Spleen (tissue), 11 donors: ENCODE measurements around the gene DBH. TPM values are rescaled to one million over a fixed set of nuclear protein-coding genes. Genes with fewer than 3 reads are reported as not detected.

Experiments
- DNase-seq: peaks from one replicate; pipeline ENCODE4 v3.0.0-alpha.2; 2020
- H3K27ac ChIP-seq, 8 donors: fragments of 200-600 bp; sonication (generic) in 7 of 8; 1 replicate in 4 of 8; 2 replicates in 4 of 8; pipeline versions ENCODE4 v1.5.0 to v1.8.0; 2016 to 2021; ENCODE audit warnings: inconsistent platforms in 4 of 8, mild to moderate bottlenecking in 4 of 8, moderate library complexity in 1 of 8
- H3K27me3 ChIP-seq, 7 donors: fragments of 200-600 bp; sonication (generic) in 6 of 7; replicated peaks in 1 of 7; 1 replicate in 4 of 7; 2 replicates in 3 of 7; pipeline versions ENCODE4 v1.5.0 to v1.8.0; 2016 to 2021; ENCODE audit warnings: inconsistent platforms in 3 of 7, mild to moderate bottlenecking in 1 of 7
- H3K36me3 ChIP-seq, 6 donors: fragments of 200-600 bp; sonication (generic) in 5 of 6; 1 replicate in 4 of 6; 2 replicates in 2 of 6; pipeline versions ENCODE4 v1.5.0 to v1.8.0; 2016 to 2021; ENCODE audit warnings: inconsistent platforms in 2 of 6
- H3K4me1 ChIP-seq, 6 donors: fragments of 200-600 bp; sonication (generic) in 5 of 6; 1 replicate in 3 of 6; 2 replicates in 3 of 6; pipeline versions ENCODE4 v1.5.0 to v1.8.0; 2016 to 2021; ENCODE audit warnings: inconsistent platforms in 3 of 6
- H3K4me3 ChIP-seq, 8 donors: fragments of 200-600 bp; sonication (generic) in 7 of 8; 1 replicate in 4 of 8; 2 replicates in 4 of 8; pipeline versions ENCODE4 v1.5.0 to v1.8.0; 2016 to 2021; ENCODE audit warnings: inconsistent platforms in 4 of 8, mild to moderate bottlenecking in 4 of 8, moderate library complexity in 2 of 8
- H3K9me3 ChIP-seq, 8 donors: fragments of 200-600 bp; sonication (generic) in 7 of 8; 1 replicate in 4 of 8; 2 replicates in 4 of 8; pipeline versions ENCODE4 v1.5.0 to v1.8.0; 2016 to 2021; ENCODE audit warnings: inconsistent platforms in 4 of 8
- CTCF ChIP-seq, 11 experiments: fragments of 200-600 bp in 7 of 11; fragments of 450-650 bp in 4 of 11; sonication (generic) in 4 of 11; IDR thresholded peaks in 8 of 11; conservative IDR thresholded peaks in 3 of 11; 1 replicate in 7 of 11; 2 replicates in 4 of 11; pipeline versions ENCODE4 v1.4.0 to v1.8.0; 2016 to 2021; ENCODE audit warnings: antibody characterized with exemption in 11 of 11, inconsistent platforms in 4 of 11, mild to moderate bottlenecking in 1 of 11
- POLR2A ChIP-seq, 3 donors: fragments of 450-650 bp; IDR thresholded peaks; one replicate each; pipeline ENCODE4 v1.5.1; 2017; ENCODE audit warnings: antibody characterized with exemption in 3 of 3, mild to moderate bottlenecking in 1 of 3
- POLR2AphosphoS5 ChIP-seq, 3 donors: sonication (generic); formaldehyde crosslinking; IDR thresholded peaks; one replicate each; pipeline ENCODE4 v1.5.1; 2017; ENCODE audit warnings: antibody characterized with exemption in 3 of 3
- WGBS, 5 donors: extraction: QIAGEN DNeasy Blood & Tissue Kit in 3 of 5; methylation state at CpG; one replicate each; pipeline versions ENCODE4 v1.1.5 to v1.1.7; 2013 to 2018; 5-methylcytosine and 5-hydroxymethylcytosine counted together
- intact Hi-C: fragments of 100-400 bp; cut with DNase I; formaldehyde crosslinking; loops from one replicate; pipeline ENCODE4 v1.15.0; 2023; ENCODE audit warnings: low total_unique reads
- polyA plus RNA-seq, 3 donors: library from polyadenylated mRNA; stranded (reverse); fragments of 200-250 nt; gene quantifications; one replicate each; pipeline ENCODE4 v1.2.1, GENCODE V29; 2013
- total RNA-seq, 7 donors: library from RNA; depleted of rRNA in 3 of 7; stranded (reverse); fragments of >200 nt in 3 of 7; fragmentation: NEBNext Ultra II Directional in 4 of 7; extraction: Animal tissue kit (Norgen Biotek cat#: 25700) in 4 of 7; gene quantifications; one replicate each; pipeline versions ENCODE4 v1.1.0 to v1.2.1, GENCODE V29; 2016 to 2021
- donor health status: healthy with polysubstance abuse.
- donor health status: DM: no; HTN: no; CAD: no; lungs with moderate emphysema.
- donor health status: DM: no; HTN: no; CAD: no.
- donor health status: Bipolar disorder and iron deficiency.
- donor health status: healthy.
- donor health status: DM: no; HTN: no; CAD: no.
- donor health status: DM: yes; HTN: yes; CAD: no.

The DBH gene
- total and polyA plus RNA-seq, 10 donors: 0.03 to 1.2 (median 0.32) TPM; not detected in 2

DNA sequence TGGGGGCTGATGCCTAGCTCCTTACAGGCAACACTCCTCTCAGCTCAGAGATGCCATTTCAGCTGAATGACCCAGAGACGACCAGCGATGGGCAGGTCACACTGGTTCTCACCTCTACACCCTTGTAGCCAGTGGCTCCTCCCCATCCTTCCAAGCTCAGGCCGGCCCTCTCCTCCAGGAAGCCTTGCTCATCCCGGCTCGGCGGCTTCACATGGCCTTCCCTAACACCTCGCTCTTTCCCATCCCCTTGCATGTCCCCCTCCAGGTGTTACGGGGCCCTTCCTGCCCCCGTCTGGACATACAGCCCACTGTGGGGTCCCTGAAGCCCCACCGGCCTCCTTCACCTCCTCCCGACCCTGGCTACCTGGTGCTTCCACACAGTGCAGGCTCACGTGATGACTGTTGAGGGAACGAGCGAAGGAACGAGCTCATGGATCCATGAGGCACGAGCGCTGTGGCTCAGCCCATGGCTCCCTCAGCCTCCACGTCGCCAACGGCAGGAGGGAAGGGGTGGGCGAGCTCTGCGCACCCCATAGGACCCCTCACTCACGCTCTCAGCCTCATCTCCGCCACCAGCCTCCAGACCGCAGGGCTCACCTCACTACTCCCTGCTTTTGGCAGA is 56.3 kb downstream of the DBH start:
- no peak overlapping the region for H3K27ac ChIP-seq
- intact Hi-C loops: no loop called here
- peaks cover 0 to 4% (median 0%) of the 10 kb centered on the region in 6 donors for H3K36me3 ChIP-seq
- peak; percentile 51 for DNase-seq
- H3K27me3 ChIP-seq: peaks cover 0 to 6% (median 0%) of the 10 kb centered on the region in 7 donors
- 86 to 93% (median 92%) methylated on average over 25 of the region's 25 CpGs for WGBS, 5 donors
- H3K4me1 ChIP-seq: no peaks in the 10 kb centered on the region
- TF ChIP-seq CTCF (IDR thresholded peaks at IDR 0.05 in 8 of 11, conservative IDR thresholded peaks at IDR 0.05 in 3 of 11): no peak
- no peak for TF ChIP-seq POLR2AphosphoS5 (IDR thresholded peaks at IDR 0.05)
- TF ChIP-seq POLR2A (IDR thresholded peaks at IDR 0.05): no peak
- no peaks in the 10 kb centered on the region for H3K9me3 ChIP-seq
- no peak overlapping the region for H3K4me3 ChIP-seq

DNA sequence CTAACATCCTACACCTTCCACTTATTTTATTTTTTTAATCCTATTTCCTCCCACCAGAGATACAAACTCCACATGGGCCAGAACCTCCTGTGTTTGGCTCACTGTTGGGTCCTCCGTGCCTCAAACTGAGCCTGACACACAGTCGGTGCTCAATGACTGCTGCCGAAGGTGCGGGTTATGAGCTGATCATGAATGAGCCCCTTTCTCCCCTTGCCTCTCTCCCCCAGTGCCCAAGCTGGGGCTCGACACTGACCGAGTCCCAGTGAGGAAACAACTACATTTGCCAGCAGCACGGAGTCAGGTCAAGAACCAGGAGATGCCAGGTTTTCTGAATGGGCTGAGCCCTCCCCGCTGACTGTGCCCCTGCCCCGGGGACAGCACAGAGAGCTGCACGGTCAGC is 57.0 kb downstream of the DBH start:
- TF ChIP-seq POLR2A (IDR thresholded peaks at IDR 0.05): no peak
- TF ChIP-seq POLR2AphosphoS5 (IDR thresholded peaks at IDR 0.05): no peak
- no peak for TF ChIP-seq CTCF (IDR thresholded peaks at IDR 0.05 in 8 of 11, conservative IDR thresholded peaks at IDR 0.05 in 3 of 11)
- 86 to 95% (median 92%) methylated on average over 9 to 10 of the region's 10 CpGs for WGBS, 5 donors

GRCh38 chr9:133693703-133694529 is 57.8 kb downstream of the DBH start:
- TF ChIP-seq CTCF (IDR thresholded peaks at IDR 0.05 in 8 of 11, conservative IDR thresholded peaks at IDR 0.05 in 3 of 11): no peak
- no peak for TF ChIP-seq POLR2AphosphoS5 (IDR thresholded peaks at IDR 0.05)
- no peak for TF ChIP-seq POLR2A (IDR thresholded peaks at IDR 0.05)
- Histone ChIP-seq H3K36me3 (peaks cover 0 to 4% (median 0%) of the 10 kb centered on the region in 6 donors), H3K4me1 (no peaks in the 10 kb centered on the region), H3K27me3 (peaks cover 0 to 6% (median 0%) of the 10 kb centered on the region in 7 donors), H3K4me3 (no peak overlapping the region), H3K9me3 (no peaks in the 10 kb centered on the region), H3K27ac (no peak overlapping the region)
- DNase-seq: no peak
- intact Hi-C loops: no loop called here
- 87 to 92% (median 91%) methylated on average over 17 to 32 of the region's 32 CpGs for WGBS, 5 donors

More for the DNA sequence above, 57.0 kb downstream of the DBH start:
- intact Hi-C loops: no loop called here
- peaks cover 0 to 6% (median 0%) of the 10 kb centered on the region in 7 donors for H3K27me3 ChIP-seq
- peaks cover 0 to 4% (median 0%) of the 10 kb centered on the region in 6 donors for H3K36me3 ChIP-seq
- no peak overlapping the region for H3K27ac ChIP-seq
- peak; percentile 41 for DNase-seq
- H3K9me3 ChIP-seq: no peaks in the 10 kb centered on the region
- no peaks in the 10 kb centered on the region for H3K4me1 ChIP-seq
- H3K4me3 ChIP-seq: no peak overlapping the region

DNA sequence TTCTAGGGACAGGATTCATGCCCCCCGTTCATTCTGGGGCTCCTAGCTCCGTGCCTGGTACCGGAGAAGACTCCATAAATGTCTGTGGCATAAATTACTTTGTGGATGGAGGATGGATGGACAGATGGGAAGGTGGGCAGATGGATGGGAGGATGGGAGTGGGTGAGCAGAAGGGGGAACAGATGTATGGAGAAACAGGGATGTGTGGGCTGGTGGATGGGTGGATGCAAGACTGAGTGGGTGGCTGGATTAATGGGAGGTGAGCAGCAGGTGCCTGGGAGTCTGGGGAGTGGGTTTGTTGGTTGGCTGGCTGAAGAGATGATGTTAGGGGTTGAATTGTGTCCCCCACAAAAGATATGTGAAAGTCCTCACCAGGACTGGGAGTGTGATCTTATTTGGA is 58.5 kb downstream of the DBH start:
- 59 to 89% (median 74%) methylated on average over 3 of the region's 3 CpGs for WGBS, 5 donors
- no peak for DNase-seq
- intact Hi-C loops: no loop called here
- Histone ChIP-seq H3K36me3 (peaks cover 0 to 4% (median 0%) of the 10 kb centered on the region in 6 donors), H3K27me3 (peaks cover 0 to 6% (median 0%) of the 10 kb centered on the region in 7 donors), H3K4me3 (no peak overlapping the region), H3K27ac (no peak overlapping the region), H3K4me1 (no peaks in the 10 kb centered on the region), H3K9me3 (no peaks in the 10 kb centered on the region)
- no peak for TF ChIP-seq POLR2A (IDR thresholded peaks at IDR 0.05)
- TF ChIP-seq POLR2AphosphoS5 (IDR thresholded peaks at IDR 0.05): no peak
- TF ChIP-seq CTCF (IDR thresholded peaks at IDR 0.05 in 8 of 11, conservative IDR thresholded peaks at IDR 0.05 in 3 of 11): no peak
